ENCODE measurements around the gene HSPA9. TPM values are rescaled to one million over a fixed set of nuclear protein-coding genes. Genes with fewer than 3 reads are reported as not detected.

The HSPA9 gene
- total RNA-seq, 2 experiments from 2014 or later: 520 to 523 TPM

GRCh38 chr5:138542956-138543729, 32.1 kb downstream of the HSPA9 start, which contains the start of gene ETF1:
TSS of gene ETF1 (minus strand) at chr5:138543236. CDS start at chr5:138542918, 318 bp downstream.
- ChIA-PET CTCF (interaction anchor here (0.6 to 2.0 kb wide), 8 partner anchors 10 to 191 kb away, joined by 3 to 7 read pairs (median 4); partner anchors contain the start of genes HSPA9 and KDM3B), POLR2A (interaction anchor here (0.5 to 4.0 kb wide), 14 partner anchors 9 to 799 kb away, joined by 3 to 27 read pairs (median 6); partner anchors contain the start of genes CDC25C, EGR1, FAM53C and HSPA9)

DNA sequence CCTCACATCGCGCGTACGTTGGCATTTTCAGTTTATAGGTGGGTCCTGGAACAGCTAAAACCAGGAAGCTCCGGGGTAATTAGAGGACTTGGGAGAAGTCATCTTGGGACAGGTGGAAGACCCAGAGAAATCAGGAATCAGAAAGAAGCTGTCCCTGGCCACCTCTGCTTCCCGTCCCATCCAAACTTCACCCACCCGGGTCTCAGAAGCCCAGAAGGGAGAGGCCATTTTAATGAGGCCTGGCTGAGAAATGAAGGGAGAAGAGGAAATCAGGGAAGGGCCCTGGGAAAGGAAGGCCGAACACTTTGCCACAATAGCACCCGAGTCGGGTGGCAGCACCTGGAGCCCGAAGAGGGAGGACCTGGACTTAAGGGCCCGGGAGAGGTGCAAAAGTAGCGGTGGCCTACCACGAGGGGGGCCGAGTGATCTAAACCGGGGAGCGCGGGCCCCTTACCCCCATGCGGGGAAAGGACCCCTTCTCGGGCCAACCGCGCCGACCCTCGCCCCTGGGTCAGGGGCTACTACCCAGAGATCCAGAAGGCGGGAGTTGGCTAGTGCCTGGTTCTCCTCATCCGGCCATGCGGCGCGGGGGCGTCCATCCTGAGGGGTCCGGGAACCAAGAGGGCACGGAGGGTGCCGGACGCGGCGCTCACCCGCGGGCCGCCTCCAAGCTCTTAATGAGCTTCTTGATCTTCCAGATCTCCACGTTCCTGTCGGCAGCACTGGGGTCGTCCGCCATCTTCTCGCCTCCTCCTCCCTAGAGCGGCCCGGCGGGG, 32.8 kb downstream of the HSPA9 start:
- ChIA-PET POLR2A (interaction anchor here (0.6 to 4.0 kb wide), 7 partner anchors 10 to 328 kb away, joined by 3 to 27 read pairs (median 7); partner anchors contain the start of genes CDC25C, EGR1, FAM53C and HSPA9), CTCF (interaction anchor here (0.6 to 2.0 kb wide), 5 partner anchors 11 to 190 kb away, joined by 3 to 6 read pairs (median 3); partner anchors contain the start of gene KDM3B)

DNA sequence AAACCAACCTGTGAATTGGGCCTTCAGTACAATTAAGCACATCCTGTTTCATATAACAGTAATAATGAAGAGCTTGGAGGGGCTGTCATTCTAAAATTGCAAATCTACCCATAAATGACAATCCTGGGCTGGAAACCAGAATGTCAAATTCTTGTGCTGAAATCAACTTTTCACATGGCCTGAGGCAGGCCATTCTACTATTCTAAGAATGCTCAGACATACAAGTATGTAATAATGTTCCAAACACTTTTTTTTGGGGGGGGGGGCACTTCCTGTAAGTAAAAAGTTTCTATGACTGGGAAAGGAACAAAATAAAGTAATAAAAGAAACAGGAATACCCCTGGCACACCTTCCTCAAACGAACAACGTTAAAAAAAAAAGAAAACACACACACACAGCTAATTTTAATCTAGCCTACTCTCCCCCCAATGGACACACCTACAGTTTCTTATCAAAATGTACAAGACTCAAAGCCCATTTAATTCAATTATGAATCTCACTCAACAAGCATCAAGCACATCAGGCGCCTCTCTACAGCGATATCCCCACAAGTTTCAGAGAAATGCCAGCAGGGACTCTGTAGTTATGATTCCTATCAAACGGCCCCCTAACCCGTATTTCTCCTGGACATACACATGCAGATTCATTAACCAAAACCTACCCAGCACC, 33.6 kb downstream of the HSPA9 start:
- ChIA-PET POLR2A (interaction anchor here (0.6 to 4.0 kb wide), 4 partner anchors 18 to 362 kb away, joined by 11 to 27 read pairs (median 20); partner anchors contain the start of genes EGR1 and HSPA9), CTCF (no interaction called here)

DNA sequence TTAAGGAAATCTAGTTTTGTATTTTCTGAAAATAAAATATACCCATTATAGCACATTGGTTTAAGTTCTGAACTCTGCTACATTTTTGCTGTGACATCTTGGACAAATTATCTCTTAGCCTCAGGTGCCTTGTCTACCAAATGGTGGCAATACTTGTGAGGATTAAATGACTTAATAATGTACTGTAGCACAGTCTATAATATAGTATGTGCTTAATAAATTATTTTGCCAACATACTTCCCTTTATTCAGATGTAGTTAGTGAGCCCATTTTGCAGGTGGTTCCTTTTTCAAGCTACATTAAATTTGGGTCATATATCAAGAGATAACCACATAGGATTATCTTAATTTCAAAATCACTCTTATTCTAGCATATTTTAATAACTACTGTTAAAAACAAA, 35.4 kb downstream of the HSPA9 start:
- POLR2A ChIA-PET: interaction anchor here (0.7 kb wide), 1 partner anchor 77 kb away, joined by 8 read pairs; no protein-coding TSS in a partner anchor
- CTCF ChIA-PET: interaction anchor here (0.6 kb wide), 1 partner anchor 14 kb away, joined by 4 read pairs; no protein-coding TSS in a partner anchor

DNA sequence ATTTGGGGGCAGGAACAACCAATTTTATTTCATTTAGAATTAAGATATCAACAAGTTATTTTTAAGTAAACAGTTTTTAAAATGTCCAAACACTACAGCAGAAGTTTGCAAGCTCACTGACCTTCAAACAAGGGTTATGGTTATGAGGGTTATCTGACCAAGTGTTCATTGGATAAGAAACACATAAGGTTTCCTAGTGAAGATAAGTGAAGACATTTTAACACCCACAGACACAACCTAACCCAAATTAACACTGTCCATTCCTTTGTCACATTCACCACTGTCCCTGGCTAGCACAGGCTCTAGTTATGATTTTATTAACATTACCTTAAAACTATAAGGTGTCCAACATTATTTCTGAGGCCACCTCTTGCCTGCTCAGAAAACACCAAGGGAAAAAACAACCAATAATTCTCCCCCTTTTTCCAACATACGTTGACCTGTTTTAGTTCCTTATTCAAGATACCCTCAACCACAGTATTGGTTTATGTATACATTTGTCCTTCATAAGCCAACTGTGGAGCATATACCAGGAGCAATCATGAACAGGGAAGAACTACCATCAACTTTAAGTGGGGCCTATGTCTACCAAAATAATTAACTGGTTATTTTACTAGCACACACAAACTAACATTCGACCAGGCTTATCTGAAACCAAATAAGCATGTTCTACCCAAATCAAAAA, 36.1 kb downstream of the HSPA9 start:
- ChIA-PET CTCF (interaction anchor here (0.6 kb wide), 1 partner anchor 14 kb away, joined by 4 read pairs; no protein-coding TSS in a partner anchor), POLR2A (interaction anchor here (0.7 kb wide), 1 partner anchor 76 kb away, joined by 8 read pairs; no protein-coding TSS in a partner anchor)

DNA sequence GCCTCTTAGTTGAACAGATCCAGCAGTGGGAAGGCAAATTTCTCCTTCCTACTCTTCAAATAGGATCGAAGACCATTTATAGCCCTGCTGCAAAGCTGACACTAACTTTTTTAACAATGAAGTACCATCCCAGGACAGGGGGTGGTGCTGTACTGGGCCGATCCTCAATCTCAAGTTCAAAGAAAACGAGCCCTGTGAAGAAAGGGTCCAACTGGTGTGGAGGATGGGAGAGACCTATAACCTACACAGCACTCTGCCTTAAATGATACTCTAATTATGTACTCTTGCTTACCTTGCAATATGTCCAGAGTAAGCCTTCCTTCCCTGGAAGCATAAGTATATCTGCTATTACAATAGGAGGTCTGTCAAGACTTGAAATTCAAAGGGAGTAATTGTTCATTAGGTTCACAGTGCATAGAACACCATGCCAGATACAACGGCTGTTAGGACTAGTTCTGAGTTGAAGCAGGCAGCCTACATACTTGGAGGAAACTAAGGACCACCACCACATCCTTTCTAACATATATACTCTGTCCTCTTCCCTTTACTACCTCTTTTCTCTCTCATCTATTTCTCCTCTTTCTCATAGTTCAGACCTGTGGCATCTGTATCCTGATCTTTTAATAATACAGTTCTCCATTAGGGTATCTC, 38.4 kb downstream of the HSPA9 start:
- ChIA-PET POLR2A (interaction anchor here (0.9 kb wide), 1 partner anchor 16 kb away, joined by 4 read pairs; no protein-coding TSS in a partner anchor), CTCF (no interaction called here)

DNA sequence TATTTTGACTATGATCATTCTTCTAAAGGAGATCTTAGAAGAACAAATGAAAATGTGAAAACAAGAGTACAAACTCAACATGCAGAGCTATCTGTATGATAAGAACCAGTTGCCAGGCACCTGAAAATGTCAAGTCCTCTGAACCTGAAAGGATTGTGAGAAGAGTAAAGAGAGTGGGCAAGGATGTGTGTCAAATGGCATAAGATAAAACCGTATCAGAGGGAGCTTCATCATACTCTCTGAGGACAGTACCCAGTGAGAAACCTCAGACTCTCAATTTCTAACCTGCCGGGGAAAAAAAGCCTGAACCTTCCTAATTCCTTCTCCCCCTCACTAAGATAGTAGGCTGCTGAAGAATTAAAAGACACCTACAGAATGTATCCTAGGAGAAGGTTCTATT, 39.0 kb downstream of the HSPA9 start:
- ChIA-PET POLR2A (interaction anchor here (0.5 to 0.9 kb wide), 2 partner anchors 14 to 17 kb away, joined by 3 to 4 read pairs; no protein-coding TSS in a partner anchor), CTCF (no interaction called here)

DNA sequence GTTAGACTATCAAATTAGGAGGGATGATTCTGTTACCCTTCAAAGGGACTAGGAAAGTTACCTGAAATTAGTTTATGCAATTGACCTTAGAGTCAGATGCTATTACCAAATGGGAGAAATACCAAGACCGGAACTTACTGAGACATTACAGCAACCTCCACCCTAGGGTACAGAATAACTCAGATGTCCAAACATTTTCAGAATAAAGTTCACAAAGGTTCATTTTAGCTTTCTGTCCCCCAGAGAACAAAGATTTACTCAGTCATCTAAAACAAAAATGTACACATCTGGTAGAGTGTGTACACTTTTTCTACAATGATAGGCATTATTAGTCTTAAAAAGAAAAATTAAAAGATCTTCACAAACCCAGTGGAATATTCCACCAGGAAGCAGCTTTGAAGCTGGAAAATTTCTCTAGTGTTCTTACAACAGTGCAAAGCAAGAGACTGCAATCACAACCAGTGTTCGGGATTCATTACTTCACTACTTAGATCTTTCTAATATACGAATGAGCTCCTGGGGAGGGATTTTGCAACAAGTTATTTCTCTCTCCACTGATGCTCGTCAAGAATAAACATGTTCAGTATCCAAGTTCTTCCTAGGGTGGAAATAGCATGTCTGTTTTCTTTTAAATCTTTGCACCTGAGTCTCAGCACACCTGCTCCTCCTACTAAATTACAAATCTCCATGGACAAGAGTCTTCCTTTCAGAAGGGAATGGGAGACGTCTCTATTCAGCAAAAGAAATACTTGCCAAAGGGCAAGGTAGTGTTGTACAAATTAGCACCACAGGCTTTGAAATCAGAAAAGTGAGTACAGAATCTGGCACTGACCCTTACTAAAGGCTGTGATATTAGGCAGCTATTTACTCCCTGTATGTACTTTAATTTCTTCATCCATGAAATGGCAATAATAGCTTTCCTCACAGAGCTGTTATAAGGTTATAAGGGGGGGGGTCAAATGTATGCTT, 40.9 kb downstream of the HSPA9 start:
- POLR2A ChIA-PET: no interaction called here
- CTCF ChIA-PET: interaction anchor here (0.6 to 0.8 kb wide), 2 partner anchors 12 to 182 kb away, joined by 3 to 4 read pairs; no protein-coding TSS in a partner anchor

DNA sequence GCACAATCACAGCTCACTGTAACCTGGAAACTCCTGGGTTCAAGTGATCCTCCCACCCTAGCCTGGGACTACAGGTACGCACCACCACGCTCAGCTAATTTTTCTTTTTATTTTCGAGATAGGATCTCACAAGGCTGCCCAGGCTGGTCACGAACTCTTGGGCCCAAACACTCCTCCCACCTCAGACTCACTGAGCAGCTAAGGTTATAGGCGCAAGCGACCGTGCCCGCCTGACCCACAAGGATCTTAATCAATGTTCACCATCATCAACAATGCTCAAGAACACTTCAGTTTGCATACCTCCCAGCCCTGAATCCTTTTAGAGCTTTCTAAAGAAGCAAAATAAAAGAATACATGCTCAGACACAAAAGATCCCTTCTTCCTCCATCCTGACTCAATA, 45.4 kb downstream of the HSPA9 start:
- ChIA-PET CTCF (interaction anchor here (1.0 kb wide), 1 partner anchor 26 kb away, joined by 4 read pairs; no protein-coding TSS in a partner anchor), POLR2A (interaction anchor here (0.5 kb wide), 1 partner anchor 499 kb away, joined by 8 read pairs; no protein-coding TSS in a partner anchor)

GRCh38 chr5:138528744-138529469, 46.3 kb downstream of the HSPA9 start:
- CTCF ChIA-PET: interaction anchor here (0.6 to 1.0 kb wide), 2 partner anchors 25 to 125 kb away, joined by 4 read pairs; no protein-coding TSS in a partner anchor
- POLR2A ChIA-PET: interaction anchor here (0.5 kb wide), 1 partner anchor 498 kb away, joined by 8 read pairs; no protein-coding TSS in a partner anchor

DNA sequence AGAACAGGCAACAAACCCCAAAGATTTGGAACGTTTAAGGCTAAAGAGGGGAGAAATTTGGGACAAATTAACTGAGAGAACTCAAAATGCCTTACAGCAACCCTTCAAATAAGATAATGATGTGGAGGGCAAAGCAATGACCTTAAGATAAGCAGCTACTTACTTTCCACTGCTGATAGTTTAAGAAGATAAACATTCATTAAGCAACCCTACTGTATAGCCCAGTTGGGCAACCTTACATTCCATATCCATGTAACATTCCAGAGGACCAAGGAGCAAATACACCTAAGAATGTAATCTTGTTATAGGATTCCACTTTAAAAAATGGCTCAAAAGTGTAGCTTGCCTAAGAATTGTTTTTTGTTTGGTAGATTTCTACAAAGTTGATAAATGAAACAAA, 47.0 kb downstream of the HSPA9 start:
- ChIA-PET CTCF (interaction anchor here (0.6 kb wide), 1 partner anchor 124 kb away, joined by 4 read pairs; no protein-coding TSS in a partner anchor), POLR2A (no interaction called here)

DNA sequence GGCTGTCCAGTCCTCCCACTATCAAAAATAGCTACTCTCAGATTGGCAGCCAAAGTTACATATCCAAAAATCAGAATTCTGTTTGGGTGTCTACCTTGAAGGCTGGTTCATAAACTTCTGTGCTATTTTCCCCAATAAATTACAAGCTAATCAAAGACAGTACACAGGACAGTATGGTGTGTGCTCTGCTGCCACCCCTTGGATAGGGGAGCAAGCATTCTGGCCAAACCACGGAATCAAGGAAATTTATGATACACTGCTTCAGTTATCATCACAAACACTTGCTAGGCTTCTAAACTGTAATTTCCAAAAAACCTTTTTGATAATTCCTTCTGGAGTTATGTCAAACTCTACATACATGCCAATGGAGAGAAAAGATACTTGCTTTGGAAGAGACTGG, 48.0 kb downstream of the HSPA9 start:
- ChIA-PET CTCF (interaction anchor here (1.3 kb wide), 1 partner anchor 62 kb away, joined by 3 read pairs; the partner anchor contains the start of gene EGR1), POLR2A (no interaction called here)

DNA sequence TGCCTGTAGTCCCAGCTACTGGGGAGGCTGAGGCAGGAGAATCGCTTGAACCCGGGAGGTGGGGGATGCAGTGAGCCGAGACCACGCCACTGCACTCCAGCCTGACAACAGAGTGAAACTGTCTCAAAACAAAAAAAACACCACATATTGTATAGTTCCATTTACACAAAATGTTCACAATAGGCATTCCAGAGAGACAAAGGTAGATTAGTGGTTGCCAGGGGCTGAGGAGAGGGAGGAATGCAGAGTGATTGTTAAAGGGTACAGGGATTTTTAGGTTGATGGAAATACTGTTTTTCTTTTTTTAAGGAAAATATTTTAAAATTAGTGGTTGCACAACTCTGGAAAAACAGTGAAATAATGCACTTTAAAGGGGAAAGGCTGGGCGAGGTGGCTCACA, 51.8 kb downstream of the HSPA9 start:
- POLR2A ChIA-PET: no interaction called here
- CTCF ChIA-PET: interaction anchor here (0.7 to 0.8 kb wide), 2 partner anchors 33 to 864 kb away, joined by 3 read pairs; no protein-coding TSS in a partner anchor

DNA sequence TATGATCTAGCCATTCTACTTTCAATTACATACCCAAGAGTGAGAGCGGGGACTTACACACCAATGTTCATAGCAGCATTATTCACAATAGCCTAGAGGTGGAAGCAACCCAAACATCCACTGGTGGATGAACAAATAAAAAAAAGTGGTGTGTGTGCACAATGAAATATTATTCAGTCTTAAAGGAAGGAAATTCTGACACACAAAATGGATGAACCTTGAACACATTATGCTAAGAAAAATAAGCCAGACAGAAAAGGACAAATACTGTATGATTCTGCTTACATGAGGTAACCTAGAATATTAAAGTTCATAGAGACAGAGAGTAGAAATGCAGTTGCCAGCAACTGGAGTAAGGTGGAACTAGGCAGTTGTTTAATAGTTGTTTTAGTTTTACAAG, 54.2 kb downstream of the HSPA9 start:
- ChIA-PET CTCF (interaction anchor here (1.1 kb wide), 1 partner anchor 18 kb away, joined by 3 read pairs; no protein-coding TSS in a partner anchor), POLR2A (no interaction called here)

DNA sequence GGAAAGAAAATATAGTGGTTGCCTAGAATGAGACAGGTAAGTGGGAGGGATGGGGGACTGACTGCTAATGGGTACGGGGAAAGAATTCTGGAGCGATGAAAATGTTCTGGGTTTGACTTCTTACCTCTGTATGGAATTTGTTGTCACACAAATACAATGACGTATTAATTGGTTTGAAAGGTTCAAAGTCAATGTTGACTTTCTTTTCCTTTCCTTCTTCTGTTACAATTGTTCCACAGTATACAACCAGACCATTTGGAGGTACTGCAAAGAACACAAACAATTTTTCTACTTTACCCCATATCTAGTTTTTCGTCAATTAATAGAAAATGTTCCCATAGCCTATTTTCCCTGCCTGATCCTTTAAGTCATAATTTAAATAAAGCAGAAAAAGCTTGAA, 57.8 kb downstream of the HSPA9 start:
- POLR2A ChIA-PET: no interaction called here
- CTCF ChIA-PET: interaction anchor here (1.3 kb wide), 1 partner anchor 13 kb away, joined by 5 read pairs; no protein-coding TSS in a partner anchor
